Parathyroid adenoma (tissue), 2 donors: ENCODE measurements around the gene TMEM163.

ENCODE experiments used
- H2AFZ ChIP-seq: fragments of 300-600 bp; sonication (generic); one replicate; pipeline ENCODE4 v1.7.0; 2017; ENCODE audit warnings: antibody characterized with exemption, mild to moderate bottlenecking
- H3K27ac ChIP-seq: fragments of 300-600 bp; sonication (generic); one replicate; pipeline ENCODE4 v1.7.0; 2017
- H3K27me3 ChIP-seq: fragments of 300-600 bp; sonication (generic); one replicate; pipeline ENCODE4 v1.7.0; 2017; ENCODE audit warnings: low read length; ENCODE audit not compliant: control insufficient read depth, insufficient read depth
- H3K36me3 ChIP-seq: fragments of 300-600 bp; sonication (generic); one replicate; pipeline ENCODE4 v1.7.0; 2017; ENCODE audit warnings: low read length; ENCODE audit not compliant: control insufficient read depth, insufficient read depth
- H3K4me1 ChIP-seq: fragments of 300-600 bp; sonication (generic); one replicate; pipeline ENCODE4 v1.7.0; 2017; ENCODE audit warnings: control low read depth
- H3K4me2 ChIP-seq: fragments of 300-600 bp; sonication (generic); one replicate; pipeline ENCODE4 v1.7.0; 2017; ENCODE audit warnings: low read length
- H3K4me3 ChIP-seq: fragments of 300-600 bp; sonication (generic); one replicate; pipeline ENCODE4 v1.7.0; 2017; ENCODE audit warnings: low read depth, low read length
- H3K79me2 ChIP-seq: fragments of 300-600 bp; sonication (generic); one replicate; pipeline ENCODE4 v1.7.0; 2017; ENCODE audit warnings: control low read depth
- H3K9ac ChIP-seq: fragments of 300-600 bp; sonication (generic); one replicate; pipeline ENCODE4 v1.7.0; 2017; ENCODE audit warnings: mild to moderate bottlenecking
- H3K9me3 ChIP-seq: fragments of 300-600 bp; sonication (generic); one replicate; pipeline ENCODE4 v1.7.0; 2017; ENCODE audit warnings: low read length; ENCODE audit not compliant: control insufficient read depth
- CTCF ChIP-seq: fragments of 300-600 bp; sonication (generic); IDR thresholded peaks from one replicate; pipeline ENCODE4 v1.7.0; 2017; ENCODE audit warnings: antibody characterized with exemption, mild to moderate bottlenecking
- donor health status: primary hyperparathyroidism.

TMEM163 gene

GRCh38 chr2:134461511-134461910 lies 257.3 kb downstream of the TMEM163 start:
- no peaks in the 10 kb centered on the region for H3K79me2 ChIP-seq
- H3K4me2 ChIP-seq, result no peak overlapping the region
- no peaks in the 10 kb centered on the region for H3K27me3 ChIP-seq
- H3K4me3 ChIP-seq, result no peak overlapping the region
- no peaks in the 10 kb centered on the region for H3K36me3 ChIP-seq
- no peak for TF ChIP-seq CTCF
- no peak overlapping the region for H3K9ac ChIP-seq
- H3K27ac ChIP-seq, result no peak overlapping the region
- no peaks in the 10 kb centered on the region for H3K9me3 ChIP-seq
- no peak overlapping the region for H2AFZ ChIP-seq
- no peaks in the 10 kb centered on the region for H3K4me1 ChIP-seq

- Histone ChIP-seq H3K27ac (no peak overlapping the region), H3K4me2 (no peak overlapping the region), H3K27me3 (no peaks in the 10 kb centered on the region), H3K79me2 (no peaks in the 10 kb centered on the region), H2AFZ (no peak overlapping the region), H3K9me3 (no peaks in the 10 kb centered on the region), H3K4me3 (no peak overlapping the region), H3K4me1 (no peaks in the 10 kb centered on the region), H3K9ac (no peak overlapping the region), H3K36me3 (no peaks in the 10 kb centered on the region)
- TF ChIP-seq CTCF, result peak; percentile 54
Measured at GRCh38 chr2:134460583-134460998, 258.2 kb downstream of the TMEM163 start.

GRCh38 chr2:134459706-134460406 lies 258.9 kb downstream of the TMEM163 start:
- H3K79me2 ChIP-seq, result no peaks in the 10 kb centered on the region
- H3K9me3 ChIP-seq, result no peaks in the 10 kb centered on the region
- no peak for TF ChIP-seq CTCF
- H3K27me3 ChIP-seq, result no peaks in the 10 kb centered on the region
- H2AFZ ChIP-seq, result no peak overlapping the region
- H3K4me2 ChIP-seq, result no peak overlapping the region
- no peaks in the 10 kb centered on the region for H3K4me1 ChIP-seq
- H3K9ac ChIP-seq, result no peak overlapping the region
- H3K36me3 ChIP-seq, result no peaks in the 10 kb centered on the region
- H3K27ac ChIP-seq, result no peak overlapping the region
- no peak overlapping the region for H3K4me3 ChIP-seq

- Histone ChIP-seq H3K36me3 (no peaks in the 10 kb centered on the region), H3K4me2 (no peak overlapping the region), H3K27ac (no peak overlapping the region), H3K9ac (no peak overlapping the region), H3K4me3 (no peak overlapping the region), H3K4me1 (no peaks in the 10 kb centered on the region), H3K27me3 (no peaks in the 10 kb centered on the region), H2AFZ (no peak overlapping the region), H3K79me2 (no peaks in the 10 kb centered on the region), H3K9me3 (no peaks in the 10 kb centered on the region)
- no peak for TF ChIP-seq CTCF
Measured at GRCh38 chr2:134458950-134459349, 259.9 kb downstream of the TMEM163 start.

- Histone ChIP-seq H3K27me3 (no peaks in the 10 kb centered on the region), H3K27ac (no peak overlapping the region)
- no peak for TF ChIP-seq CTCF
Measured at GRCh38 chr2:134458473-134458853, 260.3 kb downstream of the TMEM163 start.

More at GRCh38 chr2:134458473-134458853, 260.3 kb downstream of the TMEM163 start:
- H3K36me3 ChIP-seq, result no peaks in the 10 kb centered on the region
- no peaks in the 10 kb centered on the region for H3K79me2 ChIP-seq
- no peak overlapping the region for H3K4me3 ChIP-seq
- H3K9ac ChIP-seq, result no peak overlapping the region
- H3K9me3 ChIP-seq, result no peaks in the 10 kb centered on the region
- H3K4me2 ChIP-seq, result no peak overlapping the region
- H2AFZ ChIP-seq, result no peak overlapping the region
- H3K4me1 ChIP-seq, result no peaks in the 10 kb centered on the region
